ENCODE measurements around the gene MDFI.

The MDFI gene

GRCh38 chr6:41658636-41659035, 20.4 kb downstream of the MDFI start:
- Mint-ChIP-seq H3K27ac (no peak overlapping the region), H3K9me3 (no peaks in the 10 kb centered on the region), H3K36me3 (ENCODE audit: low read depth) (no peaks in the 10 kb centered on the region), H3K4me1 (peaks cover 72% of the 10 kb centered on the region), H3K4me3 (no peak overlapping the region), H3K27me3 (ENCODE audit: low read depth, poor library complexity) (peaks cover 23% of the 10 kb centered on the region)
- TF ChIP-seq, protein P1, sequence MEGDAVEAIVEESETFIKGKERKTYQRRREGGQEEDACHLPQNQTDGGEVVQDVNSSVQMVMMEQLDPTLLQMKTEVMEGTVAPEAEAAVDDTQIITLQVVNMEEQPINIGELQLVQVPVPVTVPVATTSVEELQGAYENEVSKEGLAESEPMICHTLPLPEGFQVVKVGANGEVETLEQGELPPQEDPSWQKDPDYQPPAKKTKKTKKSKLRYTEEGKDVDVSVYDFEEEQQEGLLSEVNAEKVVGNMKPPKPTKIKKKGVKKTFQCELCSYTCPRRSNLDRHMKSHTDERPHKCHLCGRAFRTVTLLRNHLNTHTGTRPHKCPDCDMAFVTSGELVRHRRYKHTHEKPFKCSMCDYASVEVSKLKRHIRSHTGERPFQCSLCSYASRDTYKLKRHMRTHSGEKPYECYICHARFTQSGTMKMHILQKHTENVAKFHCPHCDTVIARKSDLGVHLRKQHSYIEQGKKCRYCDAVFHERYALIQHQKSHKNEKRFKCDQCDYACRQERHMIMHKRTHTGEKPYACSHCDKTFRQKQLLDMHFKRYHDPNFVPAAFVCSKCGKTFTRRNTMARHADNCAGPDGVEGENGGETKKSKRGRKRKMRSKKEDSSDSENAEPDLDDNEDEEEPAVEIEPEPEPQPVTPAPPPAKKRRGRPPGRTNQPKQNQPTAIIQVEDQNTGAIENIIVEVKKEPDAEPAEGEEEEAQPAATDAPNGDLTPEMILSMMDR (IDR thresholded peaks at IDR 0.05), result no peak
- DNase-seq, result no peak

- H3K9me3 Mint-ChIP-seq, result no peaks in the 10 kb centered on the region
- H3K27me3 Mint-ChIP-seq (ENCODE audit: low read depth, poor library complexity), result peaks cover 25% of the 10 kb centered on the region
- no peak for DNase-seq
- H3K27ac Mint-ChIP-seq, result no peak overlapping the region
- H3K4me3 Mint-ChIP-seq, result no peak overlapping the region
- peaks cover 68% of the 10 kb centered on the region for H3K4me1 Mint-ChIP-seq
- TF ChIP-seq, protein P1 (IDR thresholded peaks at IDR 0.05), result no peak
- no peaks in the 10 kb centered on the region for H3K36me3 Mint-ChIP-seq (ENCODE audit: low read depth)
Observed at GRCh38 chr6:41659935-41660334, 21.7 kb downstream of the MDFI start.

GRCh38 chr6:41663568-41663967, 25.3 kb downstream of the MDFI start:
- H3K27ac Mint-ChIP-seq, result no peak overlapping the region
- no peak overlapping the region for H3K4me3 Mint-ChIP-seq
- H3K27me3 Mint-ChIP-seq (ENCODE audit: low read depth, poor library complexity), result peaks cover 35% of the 10 kb centered on the region
- no peak for DNase-seq
- H3K9me3 Mint-ChIP-seq, result peaks cover 6% of the 10 kb centered on the region
- TF ChIP-seq, protein P1 (IDR thresholded peaks at IDR 0.05), result no peak
- no peaks in the 10 kb centered on the region for H3K36me3 Mint-ChIP-seq (ENCODE audit: low read depth)
- peaks cover 38% of the 10 kb centered on the region for H3K4me1 Mint-ChIP-seq

- peaks cover 36% of the 10 kb centered on the region for H3K27me3 Mint-ChIP-seq (ENCODE audit: low read depth, poor library complexity)
- TF ChIP-seq, protein P1 (IDR thresholded peaks at IDR 0.05), result no peak
- no peak overlapping the region for H3K27ac Mint-ChIP-seq
- peaks cover 32% of the 10 kb centered on the region for H3K4me1 Mint-ChIP-seq
- no peaks in the 10 kb centered on the region for H3K36me3 Mint-ChIP-seq (ENCODE audit: low read depth)
- peaks cover 11% of the 10 kb centered on the region for H3K9me3 Mint-ChIP-seq
- no peak for DNase-seq
- H3K4me3 Mint-ChIP-seq, result no peak overlapping the region
Observed at GRCh38 chr6:41664271-41664670, 26.0 kb downstream of the MDFI start.

DNA sequence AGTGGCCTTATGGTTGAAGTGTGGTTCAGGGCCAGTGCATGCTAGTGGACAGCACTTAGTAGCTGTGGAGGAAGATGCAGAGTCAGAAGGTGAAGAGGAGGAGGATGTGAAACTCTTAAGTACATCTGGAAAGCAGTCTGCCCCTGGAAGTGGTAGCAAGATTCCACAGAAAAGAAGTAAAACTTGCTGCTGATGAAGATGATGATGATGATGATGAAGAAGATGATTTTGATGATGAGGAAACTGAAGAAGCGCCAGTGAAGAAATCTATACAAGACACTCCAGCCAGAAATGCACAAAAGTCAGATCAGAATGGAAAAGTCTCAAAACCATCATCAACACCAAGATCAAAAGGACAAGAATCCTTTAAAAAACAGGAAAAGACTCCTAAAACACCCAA, 28.9 kb downstream of the MDFI start:
- Mint-ChIP-seq H3K4me1 (peaks cover 28% of the 10 kb centered on the region), H3K36me3 (ENCODE audit: low read depth) (no peaks in the 10 kb centered on the region), H3K4me3 (no peak overlapping the region), H3K27me3 (ENCODE audit: low read depth, poor library complexity) (peaks cover 38% of the 10 kb centered on the region), H3K27ac (no peak overlapping the region), H3K9me3 (peaks cover 24% of the 10 kb centered on the region)
- DNase-seq, result no peak
- TF ChIP-seq, protein P1 (IDR thresholded peaks at IDR 0.05), result no peak

DNA sequence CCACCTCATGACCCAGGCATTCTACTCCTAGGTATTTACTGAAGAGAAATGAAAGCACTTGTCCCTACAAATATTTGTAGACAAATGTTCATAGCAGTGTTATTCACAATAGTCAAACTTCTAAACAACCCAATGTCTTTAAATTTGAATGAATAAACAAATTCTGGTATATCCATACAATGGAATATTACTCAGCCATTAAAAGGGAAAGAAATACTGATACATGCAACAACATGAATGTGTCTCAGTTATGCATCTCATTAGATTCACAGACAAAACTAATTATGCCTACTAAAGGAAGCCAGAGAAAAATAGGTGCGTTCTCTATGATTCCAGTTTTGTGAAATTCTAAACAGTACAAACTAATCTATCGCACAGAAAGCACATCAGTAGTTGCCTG, 30.7 kb downstream of the MDFI start:
- H3K4me3 Mint-ChIP-seq, result no peak overlapping the region
- peaks cover 30% of the 10 kb centered on the region for H3K27me3 Mint-ChIP-seq (ENCODE audit: low read depth, poor library complexity)
- H3K27ac Mint-ChIP-seq, result no peak overlapping the region
- H3K9me3 Mint-ChIP-seq, result peaks cover 24% of the 10 kb centered on the region
- peaks cover 28% of the 10 kb centered on the region for H3K4me1 Mint-ChIP-seq
- no peak for DNase-seq
- no peaks in the 10 kb centered on the region for H3K36me3 Mint-ChIP-seq (ENCODE audit: low read depth)
- TF ChIP-seq, protein P1 (IDR thresholded peaks at IDR 0.05), result no peak

Data from nephron progenitor cell (in vitro differentiated cells).